ENCODE data around the gene SKOR2. TPM values are rescaled to one million over a fixed set of nuclear protein-coding genes. Genes with fewer than 3 reads are reported as not detected.

SKOR2 gene
- total RNA-seq, 1 donor from 2014 or later, result not detected

DNA sequence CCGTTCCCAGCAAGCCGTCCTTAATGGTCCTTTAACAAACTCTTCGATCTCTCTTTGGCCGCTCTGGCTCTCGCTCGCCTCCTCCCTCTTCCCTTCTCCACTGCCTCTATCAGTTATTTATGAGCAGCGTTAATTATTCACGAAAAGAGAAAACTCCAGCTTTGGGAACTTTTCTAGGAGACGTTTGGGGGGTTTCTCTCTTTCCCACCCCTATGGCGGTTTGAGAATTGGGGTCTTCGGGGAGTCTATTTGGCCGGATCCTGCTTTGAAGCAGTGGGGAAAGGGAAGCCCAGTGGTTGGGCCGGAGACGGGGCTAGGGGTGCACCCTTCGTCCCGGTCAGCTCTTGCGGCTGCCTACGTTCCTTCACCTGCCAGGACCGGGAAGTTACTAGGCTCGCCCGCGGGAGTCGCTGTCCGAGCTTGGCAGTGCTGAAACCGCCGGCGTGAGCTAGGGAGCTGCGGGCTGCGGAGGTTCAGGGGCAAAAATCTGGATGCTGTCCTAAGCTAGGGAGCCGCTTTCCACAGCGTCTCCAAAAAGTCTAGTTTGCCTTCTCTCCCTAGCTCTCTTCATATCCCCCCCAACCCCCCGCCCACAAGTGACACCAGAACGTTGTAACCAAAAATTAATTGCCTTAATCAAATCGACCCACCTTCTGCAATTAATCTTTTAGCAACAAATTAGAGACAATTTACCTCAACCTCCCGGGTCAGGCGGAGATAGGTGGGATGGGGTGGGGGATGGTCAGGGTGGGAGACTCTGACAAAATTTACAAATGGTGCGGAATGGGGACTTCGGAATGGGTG lies 8.9 kb upstream of the SKOR2 start:
- intact Hi-C loops (cut with DNase I), result no loop called here
- DNase-seq (ENCODE audit: low spot score), result no peak

DNA sequence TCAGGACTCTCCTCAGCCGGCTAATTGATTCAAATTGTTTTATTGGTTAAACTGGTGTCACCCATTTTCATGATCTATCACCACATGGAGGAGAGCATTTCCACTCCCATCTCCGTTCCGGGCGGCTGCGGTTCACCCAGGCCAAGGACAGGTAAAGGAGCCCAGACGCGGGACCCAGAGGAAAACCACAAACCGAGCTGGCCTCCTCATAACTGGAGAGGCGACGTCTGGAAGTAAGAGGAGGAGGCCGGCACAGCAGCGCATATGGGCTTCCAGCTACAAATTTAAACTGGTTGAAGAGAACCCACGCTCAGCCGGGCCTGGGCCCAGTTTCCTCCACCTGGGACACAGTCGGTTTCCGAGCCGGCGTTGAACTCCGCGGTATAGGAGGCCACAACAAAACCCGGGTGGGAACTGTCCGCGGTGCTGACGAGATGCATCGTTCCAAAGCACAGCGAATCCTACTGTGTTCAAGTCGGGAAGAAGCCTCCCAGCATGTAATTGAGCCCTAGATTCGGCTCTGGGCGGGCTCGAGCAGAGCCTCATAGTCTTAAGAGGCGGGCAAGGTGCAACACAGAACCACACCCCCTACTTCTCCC lies 3.0 kb upstream of the SKOR2 start:
- intact Hi-C loops (cut with DNase I), result no loop called here

DNA sequence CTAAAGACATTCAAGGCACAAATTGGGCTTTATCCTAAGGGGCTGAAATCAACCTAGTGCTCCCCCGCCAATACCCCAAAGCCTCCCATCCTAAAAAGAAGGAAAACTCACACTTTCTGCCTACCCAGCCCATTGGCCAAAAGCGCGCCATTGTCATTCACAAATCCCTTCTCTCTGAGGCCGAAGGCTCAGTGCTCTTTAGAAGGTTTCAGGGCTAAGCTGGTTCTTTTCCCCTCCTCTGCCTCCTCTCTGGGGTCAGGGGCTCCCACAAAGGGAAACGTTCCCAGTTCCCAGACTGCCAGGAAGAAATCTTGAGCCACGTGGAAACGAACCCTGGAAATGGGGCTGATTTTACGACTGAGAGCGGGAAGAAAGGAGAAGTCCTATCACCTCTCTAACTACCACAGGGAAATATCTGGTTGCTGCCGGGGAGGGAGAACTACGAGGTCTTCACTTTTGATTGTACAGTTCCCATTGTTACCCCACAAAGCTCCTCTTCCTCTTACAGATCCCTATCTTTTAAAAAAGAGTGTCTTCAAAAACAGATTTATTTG lies 1.7 kb upstream of the SKOR2 start:
- intact Hi-C loops (cut with DNase I), result no loop called here
- no peak for DNase-seq (ENCODE audit: low spot score)

More for the DNA sequence above, 3.0 kb upstream of the SKOR2 start:
- DNase-seq (ENCODE audit: low spot score), result no peak

DNA sequence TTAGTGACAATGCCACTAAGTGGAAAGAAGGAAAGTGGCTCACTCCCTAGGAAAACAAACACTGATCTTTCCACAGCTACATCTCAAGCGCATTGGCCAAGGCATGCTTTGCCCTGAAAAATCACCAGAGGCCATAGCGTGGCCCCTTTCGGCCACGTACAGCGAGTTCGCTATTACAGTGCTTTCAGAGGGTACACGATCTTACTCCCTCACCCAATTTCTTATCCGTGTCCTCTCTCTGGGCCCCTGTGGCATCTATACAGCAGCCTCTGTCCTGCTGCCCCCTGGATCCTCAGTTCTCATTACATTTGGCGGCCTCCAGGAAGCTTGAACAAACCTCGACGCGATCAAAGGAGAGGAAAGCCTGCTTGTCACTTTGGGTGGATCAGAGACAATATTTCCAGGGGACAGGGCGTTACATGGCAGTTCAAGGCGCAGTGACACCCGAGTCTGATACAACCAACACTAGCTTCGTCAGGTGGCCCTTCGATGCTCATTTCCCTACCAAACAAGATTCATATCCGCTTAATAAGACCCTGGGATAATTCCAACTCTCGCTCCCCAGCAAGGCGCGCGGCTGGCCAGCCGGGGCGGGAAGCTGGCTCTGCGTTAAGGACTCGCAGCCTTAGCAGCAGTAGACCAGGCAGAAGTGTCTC lies 941 bp downstream of the SKOR2 start:
- intact Hi-C loops (cut with DNase I), result no loop called here
- DNase-seq (ENCODE audit: low spot score), result no peak

DNA sequence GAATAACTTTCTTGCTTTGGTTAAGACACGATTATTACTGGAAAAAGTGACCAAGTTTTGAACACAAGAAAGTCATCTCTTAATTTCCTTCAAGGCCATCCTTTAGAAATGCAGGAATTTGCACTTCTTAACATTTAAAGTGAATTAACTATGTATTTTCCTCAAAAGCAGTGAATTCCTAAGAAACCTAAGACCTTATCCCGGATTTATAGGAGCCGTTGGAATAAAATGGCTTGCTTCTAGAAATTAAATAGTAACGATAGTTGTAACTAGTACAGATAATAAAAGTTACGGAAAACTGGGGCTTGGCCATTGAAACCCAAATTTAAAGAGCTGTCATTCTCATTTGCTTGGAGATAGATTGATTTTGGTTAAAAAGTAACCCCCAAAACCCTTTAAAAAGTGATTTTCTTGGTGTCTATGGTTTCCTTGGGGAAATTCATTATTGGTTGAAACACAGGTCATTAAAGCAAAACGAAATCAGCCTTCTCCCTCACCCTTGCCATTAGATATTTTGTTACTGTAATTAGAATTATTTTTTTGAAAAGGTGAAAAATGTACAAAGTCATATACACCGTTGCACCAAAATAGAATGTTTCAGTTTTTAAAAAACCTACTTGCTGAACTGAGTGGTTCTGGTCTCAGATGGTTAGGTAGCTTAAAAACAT lies 2.0 kb downstream of the SKOR2 start:
- no peak for DNase-seq (ENCODE audit: low spot score)
- intact Hi-C loops (cut with DNase I), result no loop called here

DNA sequence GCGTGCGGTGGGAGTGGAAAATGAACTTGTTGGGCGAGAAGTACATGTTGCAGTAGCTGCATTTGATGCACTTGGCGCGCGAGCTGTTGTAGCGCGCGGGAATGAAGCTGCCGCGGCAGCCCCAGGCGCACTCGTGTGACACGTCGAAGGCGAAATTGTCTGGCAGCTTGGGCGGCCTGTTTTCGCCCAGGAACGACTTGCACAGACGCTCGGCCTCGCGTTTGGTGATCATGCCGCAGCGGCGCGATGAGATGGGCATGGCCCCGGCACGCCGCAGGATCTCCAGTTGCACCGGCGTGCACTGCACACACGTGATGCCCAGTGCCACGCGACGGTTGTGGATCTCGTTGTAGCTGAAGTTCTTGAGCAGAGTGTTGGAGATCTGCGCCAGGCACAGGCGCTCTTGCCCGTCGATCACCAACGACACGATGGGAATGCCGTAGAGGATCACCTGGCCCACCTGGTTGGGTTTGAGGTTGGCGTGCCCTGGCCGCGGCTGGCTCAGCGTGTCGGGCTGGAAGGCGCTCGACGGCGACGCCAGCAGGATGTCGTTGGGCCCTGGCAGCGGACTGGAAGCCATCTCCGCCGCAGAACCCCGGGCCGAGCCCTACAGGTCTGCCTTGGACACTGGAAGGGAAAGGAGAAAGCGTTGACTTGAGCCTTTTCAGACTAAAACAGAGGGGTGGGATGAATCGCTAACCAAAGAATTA lies 2.7 kb downstream of the SKOR2 start:
- DNase-seq (ENCODE audit: low spot score), result no peak
- intact Hi-C loops (cut with DNase I), result no loop called here

DNA sequence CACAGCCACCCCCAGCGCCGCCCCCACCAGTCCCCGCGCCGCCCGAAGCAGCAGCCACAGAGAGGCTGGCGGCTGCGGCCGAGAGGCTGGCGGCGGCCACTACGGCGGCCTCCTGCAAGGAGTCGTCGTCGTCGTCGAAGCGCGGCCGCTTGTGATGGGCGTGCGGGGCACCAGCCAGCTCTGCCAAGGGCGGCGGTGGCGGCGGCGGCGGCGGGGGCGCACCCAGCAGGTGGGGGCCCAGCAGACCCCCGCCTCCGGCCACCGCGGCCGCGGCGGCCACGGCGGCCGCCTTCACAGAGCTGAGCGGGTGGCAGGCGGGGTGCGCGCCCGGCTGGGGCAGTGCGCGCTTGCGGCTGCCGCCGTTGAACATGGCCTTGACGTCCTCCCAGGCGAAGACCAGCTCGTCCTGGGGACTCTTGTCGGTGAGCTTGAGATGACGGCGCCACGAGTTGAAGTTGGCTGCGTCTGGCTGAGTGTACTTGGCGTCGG lies 3.3 kb downstream of the SKOR2 start:
- intact Hi-C loops (cut with DNase I), result no loop called here
- no peak for DNase-seq (ENCODE audit: low spot score)

DNA sequence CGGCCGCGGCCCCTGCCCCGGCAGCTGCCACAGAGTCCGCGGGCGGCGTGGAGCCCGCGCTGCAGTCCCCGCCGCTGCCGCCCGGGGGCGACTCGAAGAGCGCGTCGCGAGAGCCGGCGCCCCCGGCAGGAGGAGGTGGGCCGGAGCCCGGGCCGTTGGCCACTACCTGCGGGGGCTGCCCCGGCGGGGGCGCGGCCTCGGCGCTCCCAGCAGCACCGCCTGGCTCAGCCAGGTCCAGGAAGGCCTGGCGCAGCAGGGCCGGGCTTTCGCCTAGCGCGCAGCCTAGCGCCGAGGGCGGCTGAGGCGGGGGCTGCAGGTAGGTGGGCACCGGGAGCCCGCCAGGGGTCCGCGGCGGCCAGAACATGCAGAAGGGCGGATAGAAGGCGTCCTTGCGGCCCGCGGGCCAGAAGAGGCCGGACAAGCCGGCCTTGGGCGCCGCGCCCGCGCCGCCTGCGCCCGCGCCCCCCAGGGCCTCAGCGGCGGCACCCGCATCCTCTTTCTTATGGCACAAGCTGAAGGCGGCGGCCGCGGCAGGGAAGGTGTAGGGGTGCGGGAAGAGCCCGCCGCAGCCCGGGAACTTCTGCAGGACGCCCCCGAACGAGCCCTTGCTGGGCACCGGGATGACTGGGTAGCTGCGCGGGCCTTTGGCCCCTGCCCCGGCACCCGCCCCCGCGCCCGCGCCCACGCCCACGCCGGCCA lies 3.9 kb downstream of the SKOR2 start:
- no peak for DNase-seq (ENCODE audit: low spot score)
- intact Hi-C loops (cut with DNase I), result no loop called here

DNA sequence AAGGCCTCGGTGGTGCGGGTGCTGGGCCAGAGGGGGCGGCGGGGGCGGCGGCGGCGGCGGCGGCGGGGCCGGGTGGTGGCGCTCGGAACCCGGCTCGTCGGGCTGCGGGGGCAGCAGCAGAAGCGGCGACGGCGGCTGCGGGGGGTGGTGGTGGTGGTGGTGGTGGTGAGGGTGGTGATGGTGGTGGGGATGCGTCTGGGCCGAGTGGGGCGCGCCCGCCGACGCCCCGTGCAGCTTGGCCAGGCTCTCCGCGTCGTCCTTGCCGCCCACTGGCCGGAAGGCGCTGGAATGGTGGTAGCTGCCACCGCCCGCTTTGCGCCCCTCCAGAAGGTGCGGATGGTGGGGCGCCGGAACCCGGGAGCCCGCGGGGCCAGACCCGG lies 4.4 kb downstream of the SKOR2 start:
- DNase-seq (ENCODE audit: low spot score), result no peak
- intact Hi-C loops (cut with DNase I), result no loop called here

DNA sequence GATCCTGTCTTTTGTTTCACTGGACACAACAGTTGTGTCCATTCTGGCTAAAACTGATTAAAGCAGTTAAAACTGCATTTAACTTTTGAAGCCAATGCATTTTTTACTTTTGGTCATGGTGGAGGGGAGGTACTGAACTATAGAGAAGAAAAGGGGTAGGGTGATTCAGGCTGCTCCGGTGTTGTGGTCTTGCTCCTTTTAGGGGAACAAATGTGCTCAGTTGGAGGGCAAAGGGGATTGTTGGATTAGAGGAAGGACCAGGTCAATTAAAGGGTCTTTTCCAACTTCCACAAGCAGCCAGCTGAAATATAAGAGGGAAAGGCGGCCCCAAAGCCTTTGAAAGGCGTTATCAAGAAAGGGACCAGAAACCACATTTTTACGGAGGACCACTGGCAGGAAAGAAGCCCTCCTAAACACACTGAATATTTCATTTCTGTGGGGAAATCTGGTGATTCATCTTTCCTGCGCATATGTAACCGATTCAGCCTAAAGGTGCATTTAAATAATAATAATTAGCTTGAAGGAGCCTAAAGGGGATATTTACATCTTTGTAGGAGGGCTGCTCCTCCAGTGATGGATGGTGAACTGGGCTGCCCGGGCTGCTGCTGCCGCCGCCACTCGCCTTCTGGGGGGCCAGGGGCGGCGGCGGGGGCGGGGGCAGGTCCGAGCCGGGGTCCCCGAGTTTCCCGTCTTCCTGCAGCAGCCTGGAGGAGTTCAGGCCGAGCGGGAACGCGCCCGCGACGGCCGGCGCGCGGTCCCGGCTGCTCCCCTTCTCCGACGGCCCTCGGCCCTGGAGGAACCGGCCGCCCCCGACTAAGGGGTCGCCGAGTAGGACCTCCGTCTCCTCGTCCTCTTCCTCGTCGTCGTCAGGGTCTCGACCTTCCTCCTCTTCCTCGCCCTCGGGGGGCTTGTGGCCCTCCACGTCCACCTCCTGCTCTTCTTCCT lies 5.2 kb downstream of the SKOR2 start:
- intact Hi-C loops (cut with DNase I), result no loop called here
- DNase-seq (ENCODE audit: low spot score), result no peak

DNA sequence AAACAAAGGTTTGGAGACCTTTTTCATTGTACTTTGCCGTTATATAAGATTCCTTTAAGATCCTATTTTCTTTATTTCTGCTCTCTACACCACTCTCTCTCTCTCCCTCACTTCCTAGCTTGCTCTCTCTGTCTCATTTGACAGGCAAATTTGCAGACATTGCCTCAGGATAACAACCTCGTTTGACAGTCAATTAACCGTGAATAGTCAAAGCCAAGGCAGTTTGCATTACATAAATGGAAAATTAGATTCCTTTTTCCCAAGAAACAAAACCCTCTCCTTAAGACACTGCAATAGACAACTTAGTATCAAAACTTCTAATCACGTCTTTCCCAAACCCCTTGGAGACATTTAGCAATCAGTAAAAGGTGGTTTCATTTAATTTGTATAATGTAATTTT lies 7.4 kb downstream of the SKOR2 start:
- no peak for DNase-seq (ENCODE audit: low spot score)
- intact Hi-C loops (cut with DNase I), result no loop called here

DNA sequence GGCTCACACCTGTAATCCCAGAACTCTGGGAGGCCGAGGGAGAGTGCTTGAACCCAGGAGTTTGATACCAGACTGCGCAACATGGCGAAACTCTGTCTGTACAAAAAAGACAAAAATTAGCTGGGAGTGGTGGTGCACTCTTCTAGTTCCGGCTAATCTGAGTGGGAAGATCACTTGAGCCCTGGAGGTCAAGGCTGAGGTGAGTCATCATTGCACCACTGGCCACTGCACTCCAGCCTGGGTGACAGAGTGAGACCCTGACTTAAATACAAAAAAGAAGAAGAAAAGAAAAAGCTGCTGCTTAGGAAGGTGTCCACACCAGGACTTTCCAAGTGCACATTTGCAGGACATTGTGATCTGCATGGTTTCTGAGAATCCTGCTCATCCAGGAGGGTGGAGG lies 16.4 kb downstream of the SKOR2 start:
- no peak for DNase-seq (ENCODE audit: low spot score)
- intact Hi-C loops (cut with DNase I), result no loop called here

DNA sequence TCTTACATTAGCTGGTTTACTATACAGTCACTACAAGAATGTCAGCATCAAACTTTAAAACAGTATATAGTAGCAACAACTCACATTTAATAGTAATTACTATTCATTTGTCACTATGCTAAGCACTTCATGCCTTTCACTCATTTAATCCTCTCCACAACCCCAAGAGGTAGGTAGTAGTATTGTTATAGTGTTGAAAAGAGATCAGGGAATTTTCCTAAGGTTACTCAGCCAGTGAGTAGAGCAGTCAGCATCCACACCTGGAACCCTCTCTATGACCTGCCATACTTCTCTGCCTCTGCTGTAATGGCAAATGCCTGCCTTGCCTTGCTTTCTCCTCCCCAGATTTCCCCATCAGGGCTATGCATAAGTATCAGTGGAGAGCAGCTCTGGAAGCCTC lies 24.8 kb downstream of the SKOR2 start:
- DNase-seq (ENCODE audit: low spot score), result no peak
- intact Hi-C loops (cut with DNase I), result no loop called here

DNA sequence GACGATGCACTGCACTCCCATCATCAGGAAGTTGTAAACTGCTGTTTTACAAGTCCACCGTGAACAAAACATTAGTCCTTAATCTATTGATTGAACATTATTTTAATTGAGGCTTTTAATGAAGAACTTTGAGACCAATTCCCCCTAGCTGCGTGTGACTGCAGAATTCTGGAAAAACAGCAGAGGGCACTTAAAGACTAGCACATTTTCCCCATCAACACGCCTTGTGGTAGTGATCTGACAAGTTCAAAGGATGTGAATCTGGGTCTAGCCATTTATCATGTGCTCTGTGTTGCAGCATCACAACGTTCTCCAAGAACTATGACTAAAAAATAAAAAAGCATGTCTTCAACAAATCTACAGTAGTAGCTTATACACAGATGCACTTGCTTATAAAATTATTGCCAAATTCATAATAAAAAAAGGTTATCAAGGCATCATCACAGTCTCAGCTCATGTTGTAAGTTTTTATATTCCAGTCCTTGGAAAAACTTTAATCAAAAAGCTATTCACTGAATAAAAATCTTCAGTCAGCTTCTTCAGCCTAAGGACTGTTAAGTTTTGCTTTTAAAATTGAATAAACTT lies 35.8 kb downstream of the SKOR2 start:
- no peak for DNase-seq (ENCODE audit: low spot score)

DNA sequence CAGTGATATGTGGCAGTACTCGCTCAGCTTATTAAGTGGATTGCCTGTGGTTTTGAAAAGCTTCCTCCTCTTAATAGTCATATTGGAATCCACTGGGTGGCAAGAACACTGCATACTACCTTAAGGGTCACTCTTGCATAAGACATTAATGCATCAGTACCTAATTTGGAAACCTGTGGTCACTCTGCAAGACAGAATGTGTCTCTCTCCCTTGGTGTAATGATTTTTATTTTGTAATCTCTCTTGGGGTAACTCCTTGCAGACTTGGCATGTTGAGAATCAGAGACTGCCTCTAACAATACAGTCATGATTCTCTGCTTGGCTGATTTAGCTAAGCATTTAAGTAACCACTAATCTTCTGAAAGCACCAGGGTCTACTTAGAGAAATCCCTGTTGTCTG lies 42.3 kb downstream of the SKOR2 start:
- intact Hi-C loops (cut with DNase I), result no loop called here
- no peak for DNase-seq (ENCODE audit: low spot score)

More for the DNA sequence above, 35.8 kb downstream of the SKOR2 start:
- intact Hi-C loops (cut with DNase I), result loop anchor here (2.0 kb wide), 1 partner anchor 533 kb away; no protein-coding TSS in a partner anchor

DNA sequence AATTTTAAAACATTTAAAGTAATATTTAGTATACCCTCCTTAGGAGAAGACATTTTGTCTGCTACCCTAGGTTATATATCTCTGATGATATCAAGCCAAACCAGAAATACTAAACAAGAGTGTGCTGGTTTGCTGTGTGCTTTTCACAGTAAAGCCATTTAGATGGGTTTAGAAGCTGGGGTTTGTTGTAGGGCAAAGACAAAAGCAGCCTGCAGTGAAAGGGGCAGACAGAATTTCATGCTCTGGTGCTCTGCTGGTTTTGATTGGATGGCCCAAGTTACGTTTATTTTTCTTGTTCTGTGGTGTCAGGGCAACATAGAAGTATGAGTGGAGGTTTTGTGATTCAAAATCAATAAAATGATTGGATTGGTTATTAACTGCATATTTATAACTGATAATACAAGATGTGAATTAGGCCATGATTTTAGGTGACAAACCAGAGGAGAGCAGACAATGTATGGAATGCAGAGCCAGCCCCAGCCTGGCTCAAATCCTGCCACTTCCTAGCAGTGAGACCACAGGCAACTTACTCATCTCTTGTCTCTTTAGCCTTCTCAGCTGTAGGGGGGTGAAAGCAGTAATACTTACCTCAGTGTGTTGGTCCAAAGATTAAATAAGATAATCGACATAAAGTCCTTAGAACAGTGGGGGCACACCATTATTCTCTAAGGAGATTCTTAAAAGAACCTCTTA lies 44.4 kb downstream of the SKOR2 start:
- intact Hi-C loops (cut with DNase I), result no loop called here

More for the DNA sequence above, 44.4 kb downstream of the SKOR2 start:
- DNase-seq (ENCODE audit: low spot score), result no peak

Data from cardiac septum (tissue), 1 donor.